RWPE2 (cell line): Measurements from ENCODE around the gene PCDH15.

ENCODE experiments used
- ATAC-seq: fragments of 200-7000 bp; cut with Tn5 transposase; 3 replicates; pipeline ENCODE4 v1.9.1; 2021; ENCODE audit warnings: low read depth
- DNase-seq: peaks from one replicate; pipeline ENCODE4 v3.0.0-alpha.2; 2020; ENCODE audit warnings: low spot score
- H3K27ac ChIP-seq: fragments of 450-650 bp; 2 replicates; pipeline ENCODE4 v1.5.1; 2017; ENCODE audit warnings: mild to moderate bottlenecking; ENCODE audit not compliant: poor library complexity, severe bottlenecking
- H3K27me3 ChIP-seq: fragments of 250-450 bp; sonication (Bioruptor Pico); 2 replicates; pipeline ENCODE4 v1.5.1; 2021; ENCODE audit warnings: mild to moderate bottlenecking, moderate library complexity; ENCODE audit not compliant: insufficient read depth, poor library complexity, severe bottlenecking
- H3K36me3 ChIP-seq: fragments of 250-450 bp; sonication (Bioruptor Pico); 2 replicates; pipeline ENCODE4 v1.5.1; 2020; ENCODE audit warnings: low read depth, mild to moderate bottlenecking, moderate library complexity
- H3K4me1 ChIP-seq: fragments of 250-450 bp; sonication (Bioruptor Pico); 2 replicates; pipeline ENCODE4 v1.5.1; 2021; ENCODE audit warnings: mild to moderate bottlenecking, moderate library complexity; ENCODE audit not compliant: insufficient read depth, poor library complexity, severe bottlenecking
- H3K4me3 ChIP-seq: fragments of 250-450 bp; sonication (Bioruptor Pico); 2 replicates; pipeline ENCODE4 v1.5.1; 2021; ENCODE audit warnings: mild to moderate bottlenecking, moderate library complexity; ENCODE audit not compliant: severe bottlenecking
- H3K9me3 ChIP-seq: fragments of 250-450 bp; sonication (Bioruptor Pico); 2 replicates; pipeline ENCODE4 v1.5.1; 2021; ENCODE audit warnings: mild to moderate bottlenecking, moderate library complexity; ENCODE audit not compliant: severe bottlenecking
- TF ChIP-seq, protein P1 (sequence below): fragments of 450-650 bp; IDR thresholded peaks from one replicate; pipeline ENCODE4 v1.5.1; 2017; ENCODE audit warnings: mild to moderate bottlenecking, moderate library complexity; ENCODE audit not compliant: poor library complexity, severe bottlenecking

PCDH15 gene

DNA sequence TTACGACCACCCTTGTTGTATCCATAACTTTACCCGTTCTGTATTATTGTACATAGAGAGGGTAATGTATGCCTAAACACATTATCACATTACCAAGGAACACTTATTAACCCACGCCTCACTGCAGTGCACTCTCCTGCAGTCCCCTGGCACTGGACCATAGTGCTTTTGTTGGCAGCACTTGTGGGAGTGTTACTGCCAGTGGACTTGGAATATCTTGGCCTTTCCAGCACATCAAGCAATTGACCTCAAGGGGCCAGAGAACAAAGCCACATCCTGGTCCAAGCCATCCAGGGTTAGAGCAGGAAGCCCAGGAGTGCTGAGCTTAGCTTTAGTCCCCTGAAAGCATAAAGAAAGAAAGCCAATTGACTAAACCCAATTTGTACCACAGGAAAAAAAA, 304.2 kb downstream of the PCDH15 start:
- no peak for ATAC-seq
- H3K4me1 ChIP-seq = no peaks in the 10 kb centered on the region
- H3K27me3 ChIP-seq = no peaks in the 10 kb centered on the region
- H3K27ac ChIP-seq = no peak overlapping the region
- TF ChIP-seq, protein P1, sequence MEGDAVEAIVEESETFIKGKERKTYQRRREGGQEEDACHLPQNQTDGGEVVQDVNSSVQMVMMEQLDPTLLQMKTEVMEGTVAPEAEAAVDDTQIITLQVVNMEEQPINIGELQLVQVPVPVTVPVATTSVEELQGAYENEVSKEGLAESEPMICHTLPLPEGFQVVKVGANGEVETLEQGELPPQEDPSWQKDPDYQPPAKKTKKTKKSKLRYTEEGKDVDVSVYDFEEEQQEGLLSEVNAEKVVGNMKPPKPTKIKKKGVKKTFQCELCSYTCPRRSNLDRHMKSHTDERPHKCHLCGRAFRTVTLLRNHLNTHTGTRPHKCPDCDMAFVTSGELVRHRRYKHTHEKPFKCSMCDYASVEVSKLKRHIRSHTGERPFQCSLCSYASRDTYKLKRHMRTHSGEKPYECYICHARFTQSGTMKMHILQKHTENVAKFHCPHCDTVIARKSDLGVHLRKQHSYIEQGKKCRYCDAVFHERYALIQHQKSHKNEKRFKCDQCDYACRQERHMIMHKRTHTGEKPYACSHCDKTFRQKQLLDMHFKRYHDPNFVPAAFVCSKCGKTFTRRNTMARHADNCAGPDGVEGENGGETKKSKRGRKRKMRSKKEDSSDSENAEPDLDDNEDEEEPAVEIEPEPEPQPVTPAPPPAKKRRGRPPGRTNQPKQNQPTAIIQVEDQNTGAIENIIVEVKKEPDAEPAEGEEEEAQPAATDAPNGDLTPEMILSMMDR = no peak
- no peaks in the 10 kb centered on the region for H3K36me3 ChIP-seq
- no peak for DNase-seq
- no peak overlapping the region for H3K4me3 ChIP-seq
- H3K9me3 ChIP-seq = no peaks in the 10 kb centered on the region

DNA sequence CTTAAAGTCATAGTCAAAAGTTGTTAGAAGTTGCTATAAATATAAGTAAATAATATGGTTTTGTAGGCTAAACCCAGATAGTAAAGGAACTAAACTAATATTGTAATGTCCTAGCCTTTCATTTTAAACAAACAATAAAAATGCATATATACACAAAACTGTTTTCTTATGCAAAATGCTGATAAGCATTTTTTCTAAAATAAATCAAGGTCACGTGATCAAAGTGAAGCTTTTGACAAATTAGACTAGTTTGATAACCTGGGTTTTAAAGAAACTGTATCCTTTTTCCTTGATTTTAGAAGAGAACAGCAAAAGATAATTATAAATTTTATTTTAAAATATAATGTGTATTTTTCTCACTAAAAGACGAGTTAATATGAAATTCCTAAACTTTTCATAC, 313.3 kb downstream of the PCDH15 start:
- Histone ChIP-seq H3K36me3 (no peaks in the 10 kb centered on the region), H3K4me1 (no peaks in the 10 kb centered on the region), H3K4me3 (no peak overlapping the region), H3K27ac (no peak overlapping the region), H3K27me3 (no peaks in the 10 kb centered on the region), H3K9me3 (no peaks in the 10 kb centered on the region)
- DNase-seq (no peak), ATAC-seq (no peak)
- TF ChIP-seq, protein P1 = no peak

DNA sequence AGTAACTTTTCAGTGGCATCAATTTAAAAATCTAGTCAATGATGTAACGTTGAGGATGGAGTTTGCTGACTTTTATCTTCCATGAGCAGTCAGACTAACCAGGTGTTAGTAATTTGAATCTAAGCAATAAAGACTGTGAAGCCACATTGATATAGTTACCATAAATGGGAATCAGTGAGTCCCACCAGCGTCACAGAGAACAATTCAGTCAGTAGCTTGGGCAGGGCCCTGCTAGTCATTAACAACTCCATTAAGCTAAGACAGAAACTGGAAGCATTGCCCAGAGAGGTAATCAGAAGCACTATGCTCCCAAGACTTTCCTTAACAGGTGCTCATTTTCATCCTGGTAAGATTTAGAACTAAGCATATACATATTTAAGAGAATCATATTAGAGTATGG, 315.1 kb downstream of the PCDH15 start:
- ATAC-seq (no peak), DNase-seq (no peak)
- no peaks in the 10 kb centered on the region for H3K4me1 ChIP-seq
- TF ChIP-seq, protein P1 = no peak
- no peaks in the 10 kb centered on the region for H3K27me3 ChIP-seq
- no peak overlapping the region for H3K4me3 ChIP-seq
- H3K9me3 ChIP-seq = no peaks in the 10 kb centered on the region
- no peak overlapping the region for H3K27ac ChIP-seq
- no peaks in the 10 kb centered on the region for H3K36me3 ChIP-seq

DNA sequence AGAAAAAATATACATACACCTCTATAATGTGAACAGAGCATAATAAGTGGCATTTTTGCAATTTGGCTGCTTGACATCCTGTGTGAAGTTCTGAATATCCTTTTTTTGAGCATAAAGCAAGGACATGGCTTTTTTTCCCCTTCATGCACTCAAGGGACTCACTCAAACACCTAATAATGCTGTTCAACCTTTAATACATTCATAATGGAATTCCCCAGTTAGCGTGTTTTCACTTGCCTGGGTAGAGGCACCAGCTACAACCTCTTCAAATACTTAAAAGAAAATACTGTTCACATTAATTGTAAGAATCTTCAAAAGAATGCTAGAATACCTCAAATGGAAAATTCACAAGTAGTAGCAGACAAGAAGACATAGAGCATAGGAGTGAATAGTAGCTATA, 316.8 kb downstream of the PCDH15 start:
- Histone ChIP-seq H3K27ac (no peak overlapping the region), H3K36me3 (no peaks in the 10 kb centered on the region), H3K9me3 (no peaks in the 10 kb centered on the region), H3K4me3 (no peak overlapping the region), H3K4me1 (no peaks in the 10 kb centered on the region), H3K27me3 (no peaks in the 10 kb centered on the region)
- DNase-seq (no peak), ATAC-seq (no peak)
- TF ChIP-seq, protein P1 = no peak

DNA sequence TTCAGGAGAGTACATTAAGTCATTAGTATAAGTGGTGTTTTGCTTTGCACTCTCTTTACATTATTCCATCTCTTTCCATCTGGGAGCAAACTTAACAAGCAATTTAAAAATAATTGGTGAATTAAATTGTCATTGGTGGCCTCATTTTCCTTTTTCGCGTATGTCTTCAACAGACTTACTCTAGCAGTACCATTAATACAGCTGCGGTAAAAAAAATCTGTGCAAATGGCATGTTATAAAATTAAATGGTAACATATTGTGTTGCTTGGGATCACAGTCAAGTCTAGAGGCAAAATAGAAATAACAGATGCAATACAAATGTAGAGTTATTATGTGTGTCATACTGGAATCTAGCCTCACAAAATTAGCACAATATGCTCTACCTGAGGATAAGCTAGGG, 322.4 kb downstream of the PCDH15 start:
- H3K27ac ChIP-seq = no peak overlapping the region
- H3K27me3 ChIP-seq = no peaks in the 10 kb centered on the region
- H3K4me1 ChIP-seq = no peaks in the 10 kb centered on the region
- DNase-seq (no peak), ATAC-seq (no peak)
- no peaks in the 10 kb centered on the region for H3K36me3 ChIP-seq
- TF ChIP-seq, protein P1 = no peak
- no peaks in the 10 kb centered on the region for H3K9me3 ChIP-seq
- H3K4me3 ChIP-seq = no peak overlapping the region
